ENCODE measurements around the gene RTTN. TPM values are rescaled to one million over a fixed set of nuclear protein-coding genes. Genes with fewer than 3 reads are reported as not detected.

Gene RTTN
- total and polyA plus RNA-seq, 2 experiments from 2014 or later = 7.2 to 31.0 TPM

GRCh38 chr18:70197026-70197425 lies 8.5 kb downstream of the RTTN start (continued):
- TF ChIP-seq, protein P1, sequence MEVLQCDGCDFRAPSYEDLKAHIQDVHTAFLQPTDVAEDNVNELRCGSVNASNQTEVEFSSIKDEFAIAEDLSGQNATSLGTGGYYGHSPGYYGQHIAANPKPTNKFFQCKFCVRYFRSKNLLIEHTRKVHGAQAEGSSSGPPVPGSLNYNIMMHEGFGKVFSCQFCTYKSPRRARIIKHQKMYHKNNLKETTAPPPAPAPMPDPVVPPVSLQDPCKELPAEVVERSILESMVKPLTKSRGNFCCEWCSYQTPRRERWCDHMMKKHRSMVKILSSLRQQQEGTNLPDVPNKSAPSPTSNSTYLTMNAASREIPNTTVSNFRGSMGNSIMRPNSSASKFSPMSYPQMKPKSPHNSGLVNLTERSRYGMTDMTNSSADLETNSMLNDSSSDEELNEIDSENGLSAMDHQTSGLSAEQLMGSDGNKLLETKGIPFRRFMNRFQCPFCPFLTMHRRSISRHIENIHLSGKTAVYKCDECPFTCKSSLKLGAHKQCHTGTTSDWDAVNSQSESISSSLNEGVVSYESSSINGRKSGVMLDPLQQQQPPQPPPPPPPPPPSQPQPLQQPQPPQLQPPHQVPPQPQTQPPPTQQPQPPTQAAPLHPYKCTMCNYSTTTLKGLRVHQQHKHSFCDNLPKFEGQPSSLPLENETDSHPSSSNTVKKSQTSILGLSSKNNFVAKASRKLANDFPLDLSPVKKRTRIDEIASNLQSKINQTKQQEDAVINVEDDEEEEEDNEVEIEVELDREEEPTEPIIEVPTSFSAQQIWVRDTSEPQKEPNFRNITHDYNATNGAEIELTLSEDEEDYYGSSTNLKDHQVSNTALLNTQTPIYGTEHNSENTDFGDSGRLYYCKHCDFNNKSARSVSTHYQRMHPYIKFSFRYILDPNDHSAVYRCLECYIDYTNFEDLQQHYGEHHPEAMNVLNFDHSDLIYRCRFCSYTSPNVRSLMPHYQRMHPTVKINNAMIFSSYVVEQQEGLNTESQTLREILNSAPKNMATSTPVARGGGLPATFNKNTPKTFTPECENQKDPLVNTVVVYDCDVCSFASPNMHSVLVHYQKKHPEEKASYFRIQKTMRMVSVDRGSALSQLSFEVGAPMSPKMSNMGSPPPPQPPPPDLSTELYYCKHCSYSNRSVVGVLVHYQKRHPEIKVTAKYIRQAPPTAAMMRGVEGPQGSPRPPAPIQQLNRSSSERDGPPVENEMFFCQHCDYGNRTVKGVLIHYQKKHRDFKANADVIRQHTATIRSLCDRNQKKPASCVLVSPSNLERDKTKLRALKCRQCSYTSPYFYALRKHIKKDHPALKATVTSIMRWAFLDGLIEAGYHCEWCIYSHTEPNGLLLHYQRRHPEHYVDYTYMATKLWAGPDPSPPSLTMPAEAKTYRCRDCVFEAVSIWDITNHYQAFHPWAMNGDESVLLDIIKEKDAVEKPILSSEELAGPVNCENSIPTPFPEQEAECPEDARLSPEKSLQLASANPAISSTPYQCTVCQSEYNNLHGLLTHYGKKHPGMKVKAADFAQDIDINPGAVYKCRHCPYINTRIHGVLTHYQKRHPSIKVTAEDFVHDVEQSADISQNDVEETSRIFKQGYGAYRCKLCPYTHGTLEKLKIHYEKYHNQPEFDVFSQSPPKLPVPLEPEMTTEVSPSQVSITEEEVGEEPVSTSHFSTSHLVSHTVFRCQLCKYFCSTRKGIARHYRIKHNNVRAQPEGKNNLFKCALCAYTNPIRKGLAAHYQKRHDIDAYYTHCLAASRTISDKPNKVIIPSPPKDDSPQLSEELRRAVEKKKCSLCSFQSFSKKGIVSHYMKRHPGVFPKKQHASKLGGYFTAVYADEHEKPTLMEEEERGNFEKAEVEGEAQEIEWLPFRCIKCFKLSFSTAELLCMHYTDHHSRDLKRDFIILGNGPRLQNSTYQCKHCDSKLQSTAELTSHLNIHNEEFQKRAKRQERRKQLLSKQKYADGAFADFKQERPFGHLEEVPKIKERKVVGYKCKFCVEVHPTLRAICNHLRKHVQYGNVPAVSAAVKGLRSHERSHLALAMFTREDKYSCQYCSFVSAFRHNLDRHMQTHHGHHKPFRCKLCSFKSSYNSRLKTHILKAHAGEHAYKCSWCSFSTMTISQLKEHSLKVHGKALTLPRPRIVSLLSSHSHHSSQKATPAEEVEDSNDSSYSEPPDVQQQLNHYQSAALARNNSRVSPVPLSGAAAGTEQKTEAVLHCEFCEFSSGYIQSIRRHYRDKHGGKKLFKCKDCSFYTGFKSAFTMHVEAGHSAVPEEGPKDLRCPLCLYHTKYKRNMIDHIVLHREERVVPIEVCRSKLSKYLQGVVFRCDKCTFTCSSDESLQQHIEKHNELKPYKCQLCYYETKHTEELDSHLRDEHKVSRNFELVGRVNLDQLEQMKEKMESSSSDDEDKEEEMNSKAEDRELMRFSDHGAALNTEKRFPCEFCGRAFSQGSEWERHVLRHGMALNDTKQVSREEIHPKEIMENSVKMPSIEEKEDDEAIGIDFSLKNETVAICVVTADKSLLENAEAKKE (CRISPR knock-in tag; IDR thresholded peaks at IDR 0.05) = no peak
- TF ChIP-seq CTCF (conservative IDR thresholded peaks at IDR 0.05; ENCODE audit: low read depth in 2 of 2) (no peak), ZNF331 (CRISPR knock-in tag; IDR thresholded peaks at IDR 0.05; ENCODE audit: low read depth) (no peak)

GRCh38 chr18:70195852-70196434 lies 9.5 kb downstream of the RTTN start:
- H3K9me3 Mint-ChIP-seq = no peaks in the 10 kb centered on the region
- H4K20me1 ChIP-seq (replicated peaks; ENCODE audit: insufficient read depth) = no peaks in the 10 kb centered on the region
- peaks cover 2% of the 10 kb centered on the region for H3K27me3 Mint-ChIP-seq (ENCODE audit: insufficient read depth, low read depth, poor library complexity)
- TF ChIP-seq ETS1 (IDR thresholded peaks at IDR 0.05) = no peak
- peak; percentile 74 to 84 for TF ChIP-seq CTCF (conservative IDR thresholded peaks at IDR 0.05; ENCODE audit: low read depth in 2 of 2)
- H3K79me2 ChIP-seq (replicated peaks; ENCODE audit: insufficient read depth) = no peaks in the 10 kb centered on the region
- H3K27ac ChIP-seq (ENCODE audit: low read depth) = no peak overlapping the region
- ATAC-seq = no peak
- peaks cover 24% of the 10 kb centered on the region for H3K36me3 Mint-ChIP-seq (ENCODE audit: low read depth)
- peak; percentile 58 for DNase-seq (ENCODE audit: low spot score)
- H2AFZ ChIP-seq = no peak overlapping the region
- H3K27ac Mint-ChIP-seq = no peak overlapping the region
- H3K4me1 Mint-ChIP-seq = no peaks in the 10 kb centered on the region
- H3K9me2 ChIP-seq (ENCODE audit: insufficient read depth) = no peaks in the 10 kb centered on the region
- no peaks in the 10 kb centered on the region for H3F3A ChIP-seq (replicated peaks; ENCODE audit: low read depth)
- no peak overlapping the region for H3K4me3 Mint-ChIP-seq
- no peaks in the 10 kb centered on the region for H3K36me3 ChIP-seq (ENCODE audit: insufficient read depth)
- H3K27me3 ChIP-seq (ENCODE audit: insufficient read depth) = no peaks in the 10 kb centered on the region
- no peak overlapping the region for H3K4me3 ChIP-seq
- H3K4me2 ChIP-seq = no peak overlapping the region
- H3K4me1 ChIP-seq (ENCODE audit: insufficient read depth) = no peaks in the 10 kb centered on the region

Data from GM23338 (cell line).